ENCODE results near the gene LPAR1. TPM values are rescaled to one million over a fixed set of nuclear protein-coding genes. Genes with fewer than 3 reads are reported as not detected.

Gene LPAR1
- total and polyA plus RNA-seq, 2 of the 8 experiments (the other 6 are each of a cell fraction or from before 2014, with no cell fraction given): 3.4 to 5.1 TPM

DNA sequence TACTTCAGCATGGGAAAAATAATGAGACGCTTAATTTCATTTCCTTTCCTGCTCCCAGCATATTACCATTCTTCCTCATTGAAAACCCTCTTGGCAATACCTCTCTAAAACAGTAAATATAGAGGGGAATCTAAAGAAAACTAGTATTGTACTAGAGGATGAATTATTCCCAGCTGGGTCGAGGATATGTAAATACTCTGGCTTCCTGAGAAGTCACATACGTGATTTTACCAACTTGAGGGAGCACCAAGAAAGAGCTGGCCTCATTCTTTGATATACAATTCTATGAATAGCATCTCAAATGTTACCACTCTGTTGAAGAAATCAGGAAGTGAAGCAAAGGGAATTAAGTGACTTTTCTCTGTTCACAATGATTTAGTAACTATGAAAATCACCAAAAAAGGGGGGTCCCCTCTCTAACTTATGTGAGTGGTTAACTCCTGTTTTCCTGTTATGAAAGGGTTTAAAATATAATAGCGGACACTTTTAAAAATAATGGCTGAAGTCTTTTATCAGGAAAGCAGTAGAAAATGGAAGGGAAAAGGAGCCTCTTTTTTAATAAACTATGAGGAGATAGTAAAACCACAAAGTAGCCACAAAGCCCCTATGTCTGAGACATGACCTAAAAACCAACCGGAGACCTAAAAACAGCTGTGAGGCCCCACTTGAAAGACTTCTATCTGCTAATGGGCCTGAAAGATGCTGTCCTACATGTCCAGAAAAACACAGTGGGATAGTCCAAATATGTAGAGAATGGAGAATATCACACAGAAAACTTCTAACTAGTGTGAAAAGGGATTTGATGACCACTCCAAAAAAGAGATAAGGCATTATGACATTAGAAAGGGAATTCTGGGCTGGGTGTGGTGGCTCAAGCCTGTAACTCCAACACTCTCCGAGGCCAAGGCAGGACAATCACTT is 42.6 kb downstream of the LPAR1 start (continued):
- TF ChIP-seq HDAC2 (IDR thresholded peaks at IDR 0.05; ENCODE audit: borderline replicate concordance in 1 of 2, low read depth in 2 of 2, low read length in 2 of 2) (no peak), FOSL1 (IDR thresholded peaks at IDR 0.05; ENCODE audit: insufficient read depth, low read depth, low read length) (no peak), ASH2L (IDR thresholded peaks at IDR 0.05; ENCODE audit: low read length) (no peak), TAF1 (IDR thresholded peaks at IDR 0.05; ENCODE audit: low read depth, low read length) (no peak), JUN (IDR thresholded peaks at IDR 0.05; ENCODE audit: low read depth, low read length) (no peak)
